HCT116 (cell line): ENCODE measurements around the gene CDKAL1. TPM values are rescaled to one million over a fixed set of nuclear protein-coding genes. Genes with fewer than 3 reads are reported as not detected.

Experiments
- ATAC-seq: fragments of 200-7000 bp; cut with Tn5 transposase; 2 replicates; pipeline ENCODE4 v1.9.1; 2020; ENCODE audit warnings: mild to moderate bottlenecking, moderate library complexity
- BruUV-seq: library from RNA; stranded (reverse); fragments of 400-500 nt; replicated peaks from 2 replicates; lab custom pipeline; 2021; lab: Mats Ljungman, UMichigan
- CTCF ChIA-PET: fragments of 300-600 bp; sonication (Branson Sonifier 250); formaldehyde crosslinking; loops from one replicate; lab custom pipeline; 2021; ENCODE audit warnings: antibody characterized with exemption; lab: Charles Lee
- POLR2A ChIA-PET: fragments of 300-600, 350-600 bp; sonication (Branson Sonifier 250); formaldehyde crosslinking; loops from one replicate; lab custom pipeline; 2021; ENCODE audit warnings: antibody characterized with exemption; lab: Charles Lee
- RAD21 ChIA-PET, 2 experiments: fragments of 300-600 bp; sonication (Branson Sonifier 250); formaldehyde crosslinking; loops; one replicate each; lab custom pipeline; 2023; ENCODE audit warnings: low total read pairs in 2 of 2; ENCODE audit not compliant: uncharacterized antibody in 2 of 2, unreplicated experiment in 2 of 2, low non-redundant PET in 1 of 2; lab: Charles Lee
- DNase-seq: peaks from one replicate; pipeline ENCODE4 v3.0.0-alpha.2; 2010; ENCODE audit warnings: low read depth, low spot score
- H2AFZ ChIP-seq: fragments of 200-600 bp; shearing (Covaris generic), sonication (generic); 2 replicates; pipeline ENCODE4 v1.6.1; 2017; ENCODE audit warnings: low read depth, mixed run types, mixed read lengths, antibody characterized with exemption, low read length; ENCODE audit not compliant: poor library complexity, severe bottlenecking
- H3K27ac ChIP-seq: 2 replicates; pipeline ENCODE4 v1.5.1; 2012; ENCODE audit warnings: low read depth, low read length
- H3K27me3 ChIP-seq: fragments of 200-600 bp; sonication (generic); 2 replicates; pipeline ENCODE4 v1.6.1; 2016; ENCODE audit warnings: mixed run types, low read length, mixed read lengths; ENCODE audit not compliant: insufficient read depth
- H3K36me3 ChIP-seq, 2 experiments: fragments of 200-500 bp in 1 of 2; fragments of 200-600 bp in 1 of 2; sonication (Bioruptor generic) in 1 of 2; sonication (generic) in 1 of 2; 2 replicates each; pipeline versions ENCODE4 v1.5.1 to v1.6.1; 2014 to 2016; ENCODE audit warnings: low read length in 2 of 2, inconsistent platforms in 1 of 2, mixed read lengths in 1 of 2, mixed run types in 1 of 2; ENCODE audit not compliant: insufficient read depth in 2 of 2, control insufficient read depth in 1 of 2
- H3K4me1 ChIP-seq, 2 experiments: fragments of 200-600 bp in 1 of 2; sonication (generic) in 1 of 2; 2 replicates each; pipeline versions ENCODE4 v1.5.1 to v1.6.1; 2012 to 2017; ENCODE audit warnings: low read length in 2 of 2, inconsistent platforms in 1 of 2, mild to moderate bottlenecking in 1 of 2, mixed read lengths in 1 of 2, mixed run types in 1 of 2, moderate library complexity in 1 of 2; ENCODE audit not compliant: insufficient read depth in 2 of 2, control insufficient read depth in 1 of 2
- H3K4me2 ChIP-seq: fragments of 200-600 bp; sonication (generic); 2 replicates; pipeline ENCODE4 v1.6.1; 2017; ENCODE audit warnings: mixed run types, low read length, mixed read lengths
- H3K4me3 ChIP-seq, 2 experiments: fragments of 200-600 bp in 1 of 2; sonication (generic) in 1 of 2; replicated peaks in 1 of 2; 2 replicates each; pipeline ENCODE4 v1.5.1; 2011 to 2016; ENCODE audit warnings: low read length in 2 of 2, control low read depth in 1 of 2, low read depth in 1 of 2, mild to moderate bottlenecking in 1 of 2, mixed read lengths in 1 of 2, mixed run types in 1 of 2
- H3K79me2 ChIP-seq: fragments of 200-600 bp; sonication (generic); 2 replicates; pipeline ENCODE4 v1.6.1; 2017; ENCODE audit warnings: mild to moderate bottlenecking, mixed run types, low read length, moderate library complexity, mixed read lengths; ENCODE audit not compliant: insufficient read depth
- H3K9ac ChIP-seq: fragments of 200-600 bp; sonication (generic); 2 replicates; pipeline ENCODE4 v1.6.1; 2016; ENCODE audit warnings: low read length, mixed read lengths
- H3K9me2 ChIP-seq: fragments of 200-600 bp; sonication (generic), shearing (Covaris generic); 2 replicates; pipeline ENCODE4 v1.6.1; 2017; ENCODE audit warnings: mixed run types, mild to moderate bottlenecking, moderate library complexity; ENCODE audit not compliant: insufficient read depth
- H3K9me3 ChIP-seq, 2 experiments: fragments of 200-500 bp in 1 of 2; fragments of 200-600 bp in 1 of 2; sonication (Bioruptor generic) in 1 of 2; sonication (generic) in 1 of 2; 2 replicates each; pipeline ENCODE4 v1.6.1; 2014 to 2017; ENCODE audit warnings: low read length in 2 of 2, mixed read lengths in 2 of 2, inconsistent platforms in 1 of 2, low read depth in 1 of 2, mild to moderate bottlenecking in 1 of 2, mixed run types in 1 of 2, moderate library complexity in 1 of 2; ENCODE audit not compliant: control insufficient read depth in 1 of 2, insufficient read depth in 1 of 2
- H4K20me1 ChIP-seq: fragments of 200-600 bp; sonication (generic), shearing (Covaris generic); 2 replicates; pipeline ENCODE4 v1.6.1; 2017; ENCODE audit warnings: mixed run types, mild to moderate bottlenecking, moderate library complexity; ENCODE audit not compliant: insufficient read depth
- CBX3 ChIP-seq: IDR thresholded peaks from 2 replicates; pipeline ENCODE4 v1.6.1; 2012; ENCODE audit warnings: low read depth
- CEBPB ChIP-seq: IDR thresholded peaks from 2 replicates; pipeline ENCODE4 v1.6.1; 2012; ENCODE audit warnings: low read depth
- EGR1 ChIP-seq: IDR thresholded peaks from 2 replicates; pipeline ENCODE4 v1.6.1; 2012; ENCODE audit warnings: low read depth
- ELF1 ChIP-seq: IDR thresholded peaks from 2 replicates; pipeline ENCODE4 v1.6.1; 2012; ENCODE audit warnings: low read depth, borderline replicate concordance
- FOSL1 ChIP-seq: IDR thresholded peaks from 2 replicates; pipeline ENCODE4 v1.6.1; 2012; ENCODE audit warnings: low read depth
- POLR2AphosphoS5 ChIP-seq: IDR thresholded peaks from 2 replicates; pipeline ENCODE4 v1.6.1; 2011; ENCODE audit warnings: mild to moderate bottlenecking, low read depth, low read length, moderate library complexity
- REST ChIP-seq: IDR thresholded peaks from 2 replicates; pipeline ENCODE4 v1.6.1; 2012; ENCODE audit warnings: low read depth
- SP1 ChIP-seq: IDR thresholded peaks from 2 replicates; pipeline ENCODE4 v1.6.1; 2012; ENCODE audit warnings: low read depth
- SRF ChIP-seq: IDR thresholded peaks from 2 replicates; pipeline ENCODE4 v1.6.1; 2012; ENCODE audit warnings: low read depth
- TCF7L2 ChIP-seq: IDR thresholded peaks from 2 replicates; pipeline ENCODE4 v1.7.0; 2011; ENCODE audit warnings: borderline replicate concordance, inconsistent platforms; ENCODE audit not compliant: insufficient read depth, insufficient read length; ENCODE audit errors: extremely low read depth
- ZNF274 ChIP-seq: fragments of 200-500 bp; sonication (Bioruptor generic); IDR thresholded peaks from 2 replicates; pipeline ENCODE4 v1.6.1; 2014; ENCODE audit warnings: mild to moderate bottlenecking, low read depth, low read length, inconsistent platforms
- intact Hi-C: fragments of 100-400 bp; cut with micrococcal nuclease; formaldehyde crosslinking; loops from 2 replicates; pipeline ENCODE4 v1.10.0; 2022
- total RNA-seq: library from RNA; stranded (reverse); gene quantifications from one replicate; pipeline ENCODE4 v1.2.1, GENCODE V29; 2021; ENCODE audit not compliant: unreplicated experiment
- TF ChIP-seq, protein P1 (sequence below): IDR thresholded peaks from 2 replicates; pipeline ENCODE4 v1.6.1; 2011; ENCODE audit warnings: mild to moderate bottlenecking, low read length, moderate library complexity; ENCODE audit not compliant: insufficient replicate concordance; ENCODE audit errors: extremely low read depth

The CDKAL1 gene
- total RNA-seq, 1 experiment from 2014 or later: 14.9 TPM

DNA sequence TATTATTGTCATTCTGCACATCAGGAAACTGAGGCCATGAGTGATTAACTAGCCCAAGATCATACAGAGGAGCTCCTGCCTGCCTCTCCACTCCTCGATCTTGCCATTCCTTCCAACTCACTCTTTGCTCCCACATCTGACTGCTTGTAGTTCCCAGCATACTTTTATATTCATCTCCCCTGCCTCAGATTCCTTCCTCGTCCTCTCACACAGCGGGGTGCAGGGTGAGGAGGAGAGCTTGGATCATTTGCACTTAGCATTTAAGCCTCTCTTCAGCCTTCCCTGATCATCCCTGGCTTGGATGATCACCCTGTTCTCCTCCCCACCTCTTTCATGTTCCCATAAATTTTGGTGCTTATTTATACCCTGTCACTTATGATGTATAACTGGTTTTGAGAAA, 544.2 kb downstream of the CDKAL1 start (continued):
- no peak for TF ChIP-seq REST
- no peak for TF ChIP-seq SP1
- TF ChIP-seq CBX3: no peak
- TF ChIP-seq FOSL1: no peak
- TF ChIP-seq ZNF274: no peak
- TF ChIP-seq, protein P1, sequence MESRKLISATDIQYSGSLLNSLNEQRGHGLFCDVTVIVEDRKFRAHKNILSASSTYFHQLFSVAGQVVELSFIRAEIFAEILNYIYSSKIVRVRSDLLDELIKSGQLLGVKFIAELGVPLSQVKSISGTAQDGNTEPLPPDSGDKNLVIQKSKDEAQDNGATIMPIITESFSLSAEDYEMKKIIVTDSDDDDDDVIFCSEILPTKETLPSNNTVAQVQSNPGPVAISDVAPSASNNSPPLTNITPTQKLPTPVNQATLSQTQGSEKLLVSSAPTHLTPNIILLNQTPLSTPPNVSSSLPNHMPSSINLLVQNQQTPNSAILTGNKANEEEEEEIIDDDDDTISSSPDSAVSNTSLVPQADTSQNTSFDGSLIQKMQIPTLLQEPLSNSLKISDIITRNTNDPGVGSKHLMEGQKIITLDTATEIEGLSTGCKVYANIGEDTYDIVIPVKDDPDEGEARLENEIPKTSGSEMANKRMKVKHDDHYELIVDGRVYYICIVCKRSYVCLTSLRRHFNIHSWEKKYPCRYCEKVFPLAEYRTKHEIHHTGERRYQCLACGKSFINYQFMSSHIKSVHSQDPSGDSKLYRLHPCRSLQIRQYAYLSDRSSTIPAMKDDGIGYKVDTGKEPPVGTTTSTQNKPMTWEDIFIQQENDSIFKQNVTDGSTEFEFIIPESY: no peak
- no peak for TF ChIP-seq EGR1

- no peak overlapping the region for H2AFZ ChIP-seq
- no peak overlapping the region for H3K9ac ChIP-seq
- H3K4me3 ChIP-seq: no peak overlapping the region
- DNase-seq (no peak), ATAC-seq (no peak)
- H3K9me3 ChIP-seq: no peaks in the 10 kb centered on the region
- no peaks in the 10 kb centered on the region for H3K36me3 ChIP-seq
- no TSS peak for BruUV-seq
- no peaks in the 10 kb centered on the region for H3K9me2 ChIP-seq
- ChIA-PET CTCF (no interaction called here), RAD21 (no interaction called here), POLR2A (interaction anchor here (0.6 kb wide), 1 partner anchor 32 kb away, joined by 4 read pairs; no protein-coding TSS in a partner anchor)
- H3K79me2 ChIP-seq: no peaks in the 10 kb centered on the region
- H4K20me1 ChIP-seq: no peaks in the 10 kb centered on the region
- H3K4me2 ChIP-seq: no peak overlapping the region
- TF ChIP-seq CEBPB (no peak), TCF7L2 (no peak), ELF1 (no peak), SRF (no peak), POLR2AphosphoS5 (no peak)
- H3K27ac ChIP-seq: no peak overlapping the region
- no peaks in the 10 kb centered on the region for H3K27me3 ChIP-seq
- no peaks in the 10 kb centered on the region for H3K4me1 ChIP-seq
- intact Hi-C loops: no loop called here
Measured at GRCh38 chr6:21079468-21080048, 545.3 kb downstream of the CDKAL1 start.
